HG02981 (cell line): ENCODE measurements around the gene NRF1.

Experiments used
- ATAC-seq: cut with Tn5 transposase; IDR thresholded peaks from one replicate; pipeline ENCODE4 v1.9.1; 2021; ENCODE audit warnings: mild to moderate bottlenecking, moderate library complexity; ENCODE audit not compliant: unreplicated experiment

Gene NRF1

GRCh38 chr7:129730159-129730558, 118.6 kb downstream of the NRF1 start:
- ATAC-seq, result no peak

- no peak for ATAC-seq
These were observed 122.9 kb downstream of the NRF1 start for GRCh38 chr7:129734400-129734799.

GRCh38 chr7:129739427-129739826, 127.9 kb downstream of the NRF1 start:
- no peak for ATAC-seq

- no peak for ATAC-seq
These were observed 129.3 kb downstream of the NRF1 start for GRCh38 chr7:129740574-129741410.

GRCh38 chr7:129741743-129742213, 130.3 kb downstream of the NRF1 start:
- no peak for ATAC-seq

GRCh38 chr7:129742256-129742655, 130.7 kb downstream of the NRF1 start:
- no peak for ATAC-seq

GRCh38 chr7:129746857-129747529, 135.5 kb downstream of the NRF1 start:
- no peak for ATAC-seq

GRCh38 chr7:129748356-129749109, 137.0 kb downstream of the NRF1 start:
- ATAC-seq, result no peak

- ATAC-seq, result no peak
These were observed 138.6 kb downstream of the NRF1 start for GRCh38 chr7:129750091-129750490.

- ATAC-seq, result no peak
These were observed 139.0 kb downstream of the NRF1 start for GRCh38 chr7:129750501-129750900.

GRCh38 chr7:129751916-129752315, 140.4 kb downstream of the NRF1 start:
- no peak for ATAC-seq

- no peak for ATAC-seq
These were observed 141.2 kb downstream of the NRF1 start for GRCh38 chr7:129752760-129753159.

- no peak for ATAC-seq
These were observed 142.9 kb downstream of the NRF1 start for GRCh38 chr7:129754406-129754805.

- no peak for ATAC-seq
These were observed 146.5 kb downstream of the NRF1 start for GRCh38 chr7:129757991-129758390.

GRCh38 chr7:129762387-129762969, 151.0 kb downstream of the NRF1 start:
- ATAC-seq, result no peak

GRCh38 chr7:129764247-129765084, 152.9 kb downstream of the NRF1 start:
- ATAC-seq, result no peak

- ATAC-seq, result no peak
These were observed 153.8 kb downstream of the NRF1 start for GRCh38 chr7:129765352-129765751.

GRCh38 chr7:129767120-129768015, 155.8 kb downstream of the NRF1 start:
- ATAC-seq, result no peak
